ENCODE data around the gene ARFGAP3.

ARFGAP3 gene

DNA sequence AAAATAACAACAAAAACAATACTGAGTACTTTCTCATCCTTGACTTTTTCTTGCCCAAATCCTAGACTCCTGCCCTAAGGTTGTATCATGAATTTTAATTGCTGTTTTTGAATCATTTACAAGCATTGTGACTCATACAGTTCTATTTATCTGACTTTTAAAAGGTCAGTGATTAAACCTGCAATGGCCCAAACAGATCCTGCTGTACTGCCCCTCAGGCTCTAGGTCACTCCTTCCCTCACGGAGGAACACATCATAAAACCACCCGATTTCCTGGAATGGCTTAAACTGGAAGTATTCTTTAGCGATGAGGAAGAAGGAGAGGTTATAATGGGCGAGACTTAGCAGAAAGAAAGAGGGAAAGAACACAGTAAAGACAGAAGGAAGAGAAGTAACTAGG, 12.3 kb downstream of the ARFGAP3 start:
- Histone ChIP-seq H3K27me3 (replicated peaks in 2 of 5; ENCODE audit: control insufficient read depth in 4 of 5, insufficient read depth in 5 of 5, low read length in 4 of 5) (no peaks in the 10 kb centered on the region), H3K27ac (ENCODE audit: insufficient read depth in 1 of 2, low read depth in 1 of 2, low read length in 2 of 2, poor library complexity in 1 of 2, severe bottlenecking in 2 of 2) (no peak overlapping the region), H3K4me3 (ENCODE audit: control insufficient read depth in 1 of 7, extremely low read depth in 1 of 7, insufficient read depth in 4 of 7, low read depth in 2 of 7, low read length in 6 of 7) (no peak overlapping the region), H3K4me1 (ENCODE audit: control extremely low read depth in 1 of 4, control insufficient read depth in 4 of 4, insufficient read depth in 4 of 4, low read length in 3 of 4) (peaks cover 0 to 15% (median 7%) of the 10 kb centered on the region in 4 experiments), H3K9me3 (ENCODE audit: control extremely low read depth in 1 of 5, control insufficient read depth in 4 of 5, insufficient read depth in 2 of 5, low read depth in 1 of 5, low read length in 4 of 5) (no peaks in the 10 kb centered on the region), H3K36me3 (ENCODE audit: control insufficient read depth in 4 of 4, insufficient read depth in 4 of 4, low read length in 3 of 4) (peaks cover 3 to 28% (median 25%) of the 10 kb centered on the region in 4 experiments)
- ChIA-PET POLR2A (interaction anchor here (0.6 kb wide), 1 partner anchor 15 kb away, joined by 5 read pairs; no protein-coding TSS in a partner anchor), CTCF (interaction anchor here (1.0 to 1.7 kb wide), 3 partner anchors 11 to 129 kb away, joined by 3 to 5 read pairs (median 4); no protein-coding TSS in a partner anchor)
- WGBS (ENCODE audit: insufficient coverage): 95% methylated on average over 3 of the region's 4 CpGs
- DNase-seq: no peak

DNA sequence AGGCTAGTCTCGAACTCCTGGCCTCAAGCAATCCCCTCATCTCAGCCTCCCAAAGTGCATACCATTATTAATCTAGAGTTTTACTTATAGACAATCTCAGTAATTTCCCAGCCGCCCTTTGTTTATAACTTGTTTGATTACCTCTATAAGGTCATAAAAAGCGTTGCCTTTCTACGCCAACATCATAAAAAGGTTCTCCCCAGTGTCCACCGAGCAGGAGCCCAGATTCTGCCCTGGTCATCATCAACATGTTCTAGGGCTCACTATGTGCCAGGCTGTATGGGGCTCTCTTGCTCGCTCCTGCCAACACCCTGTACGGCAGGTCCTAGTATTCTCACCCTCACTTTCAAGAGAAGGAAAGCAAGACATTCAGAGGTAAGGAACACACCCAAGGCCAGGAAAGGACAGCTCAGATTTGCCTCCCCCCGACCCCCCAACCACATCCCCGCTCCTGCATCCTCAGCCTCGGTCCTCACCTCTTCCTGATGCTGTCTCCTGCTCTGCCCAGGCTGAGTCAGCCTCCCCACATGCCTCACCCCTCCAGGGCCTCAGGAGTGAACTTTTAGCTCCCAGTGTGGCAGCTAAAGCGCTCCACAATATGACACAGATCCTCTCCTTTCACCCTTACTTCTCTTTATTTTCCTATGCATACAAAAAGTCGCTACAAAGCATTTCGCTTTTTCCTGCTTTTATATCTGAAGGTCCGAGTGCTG, 14.3 kb downstream of the ARFGAP3 start:
- H3K27ac ChIP-seq (ENCODE audit: insufficient read depth in 1 of 2, low read depth in 1 of 2, low read length in 2 of 2, poor library complexity in 1 of 2, severe bottlenecking in 2 of 2): no peak overlapping the region
- H3K27me3 ChIP-seq (replicated peaks in 2 of 5; ENCODE audit: control insufficient read depth in 4 of 5, insufficient read depth in 5 of 5, low read length in 4 of 5): no peaks in the 10 kb centered on the region
- no peak overlapping the region for H3K4me3 ChIP-seq (ENCODE audit: control insufficient read depth in 1 of 7, extremely low read depth in 1 of 7, insufficient read depth in 4 of 7, low read depth in 2 of 7, low read length in 6 of 7)
- 80% methylated on average over 14 of the region's 14 CpGs for whole genome bisulfite sequencing (ENCODE audit: insufficient coverage)
- H3K4me1 ChIP-seq (ENCODE audit: control extremely low read depth in 1 of 4, control insufficient read depth in 4 of 4, insufficient read depth in 4 of 4, low read length in 3 of 4): peaks cover 0 to 15% (median 7%) of the 10 kb centered on the region in 4 experiments
- ChIA-PET POLR2A (no interaction called here), CTCF (interaction anchor here (1.0 to 1.4 kb wide), 2 partner anchors 22 to 26 kb away, joined by 3 read pairs; no protein-coding TSS in a partner anchor)
- H3K36me3 ChIP-seq (ENCODE audit: control insufficient read depth in 4 of 4, insufficient read depth in 4 of 4, low read length in 3 of 4): peaks cover 3 to 29% (median 27%) of the 10 kb centered on the region in 4 experiments
- no peak for DNase-seq
- no peaks in the 10 kb centered on the region for H3K9me3 ChIP-seq (ENCODE audit: control extremely low read depth in 1 of 5, control insufficient read depth in 4 of 5, insufficient read depth in 2 of 5, low read depth in 1 of 5, low read length in 4 of 5)

DNA sequence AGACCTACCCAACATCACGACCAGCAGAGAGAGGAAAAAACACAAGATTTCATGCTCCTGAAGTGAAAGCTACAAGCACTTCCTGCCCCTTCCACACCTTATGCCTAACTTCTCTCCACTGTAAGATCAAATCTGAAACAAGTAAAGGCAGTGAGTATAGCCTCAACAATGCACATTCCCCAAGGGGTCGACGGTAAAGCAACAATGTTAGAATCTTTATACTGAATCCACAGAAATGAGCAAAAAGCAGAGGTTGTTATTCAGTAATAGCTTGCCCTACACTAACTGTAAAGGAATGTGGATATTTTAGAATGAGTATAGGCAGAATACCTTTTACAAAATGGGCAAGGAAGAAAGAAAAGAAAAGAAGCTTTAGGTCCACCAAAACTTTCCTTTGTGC, 15.6 kb downstream of the ARFGAP3 start:
- Histone ChIP-seq H3K4me3 (ENCODE audit: control insufficient read depth in 1 of 7, extremely low read depth in 1 of 7, insufficient read depth in 4 of 7, low read depth in 2 of 7, low read length in 6 of 7) (no peak overlapping the region), H3K27me3 (replicated peaks in 2 of 5; ENCODE audit: control insufficient read depth in 4 of 5, insufficient read depth in 5 of 5, low read length in 4 of 5) (no peaks in the 10 kb centered on the region), H3K27ac (ENCODE audit: insufficient read depth in 1 of 2, low read depth in 1 of 2, low read length in 2 of 2, poor library complexity in 1 of 2, severe bottlenecking in 2 of 2) (no peak overlapping the region), H3K4me1 (ENCODE audit: control extremely low read depth in 1 of 4, control insufficient read depth in 4 of 4, insufficient read depth in 4 of 4, low read length in 3 of 4) (peaks cover 0 to 15% (median 7%) of the 10 kb centered on the region in 4 experiments), H3K9me3 (ENCODE audit: control extremely low read depth in 1 of 5, control insufficient read depth in 4 of 5, insufficient read depth in 2 of 5, low read depth in 1 of 5, low read length in 4 of 5) (no peaks in the 10 kb centered on the region), H3K36me3 (ENCODE audit: control insufficient read depth in 4 of 4, insufficient read depth in 4 of 4, low read length in 3 of 4) (peaks cover 3 to 31% (median 27%) of the 10 kb centered on the region in 4 experiments)
- DNase-seq: no peak
- POLR2A ChIA-PET: interaction anchor here (0.6 to 0.7 kb wide), 2 partner anchors 57 to 302 kb away, joined by 3 to 4 read pairs; no protein-coding TSS in a partner anchor
- 86% methylated on average over 1 of the region's 3 CpGs for WGBS (ENCODE audit: insufficient coverage)
- CTCF ChIA-PET: interaction anchor here (0.7 to 1.3 kb wide), 2 partner anchors 8 to 9 kb away, joined by 3 read pairs; no protein-coding TSS in a partner anchor

DNA sequence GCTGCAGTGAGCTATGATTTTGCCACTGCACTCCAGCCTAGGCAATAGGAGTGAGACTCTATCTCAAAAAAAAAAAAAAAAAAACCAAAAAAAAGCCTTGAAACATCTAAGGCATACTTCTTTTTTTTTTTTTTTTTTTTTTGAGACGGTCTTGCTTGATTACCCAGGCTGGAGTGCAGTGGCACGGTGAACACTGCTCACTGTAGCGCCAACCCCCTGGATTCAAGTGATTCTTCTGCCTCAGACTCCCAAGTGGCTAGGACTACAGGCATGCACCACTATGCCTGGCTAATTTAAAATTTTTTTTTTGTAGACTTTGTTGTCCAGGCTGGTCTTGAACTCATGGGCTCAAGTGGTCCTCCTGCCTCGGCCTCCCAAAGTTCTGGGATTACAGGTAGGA, 19.5 kb downstream of the ARFGAP3 start:
- CTCF ChIA-PET: no interaction called here
- Histone ChIP-seq H3K4me3 (ENCODE audit: control insufficient read depth in 1 of 7, extremely low read depth in 1 of 7, insufficient read depth in 4 of 7, low read depth in 2 of 7, low read length in 6 of 7) (no peak overlapping the region), H3K27ac (ENCODE audit: insufficient read depth in 1 of 2, low read depth in 1 of 2, low read length in 2 of 2, poor library complexity in 1 of 2, severe bottlenecking in 2 of 2) (no peak overlapping the region), H3K4me1 (ENCODE audit: control extremely low read depth in 1 of 4, control insufficient read depth in 4 of 4, insufficient read depth in 4 of 4, low read length in 3 of 4) (peaks cover 0 to 3% (median 0%) of the 10 kb centered on the region in 4 experiments), H3K9me3 (ENCODE audit: control extremely low read depth in 1 of 5, control insufficient read depth in 4 of 5, insufficient read depth in 2 of 5, low read depth in 1 of 5, low read length in 4 of 5) (no peaks in the 10 kb centered on the region), H3K27me3 (replicated peaks in 2 of 5; ENCODE audit: control insufficient read depth in 4 of 5, insufficient read depth in 5 of 5, low read length in 4 of 5) (no peaks in the 10 kb centered on the region), H3K36me3 (ENCODE audit: control insufficient read depth in 4 of 4, insufficient read depth in 4 of 4, low read length in 3 of 4) (peaks cover 3 to 43% (median 31%) of the 10 kb centered on the region in 4 experiments)
- 100% methylated on average over 3 of the region's 4 CpGs for WGBS (ENCODE audit: insufficient coverage)
- no peak for DNase-seq
- POLR2A ChIA-PET: interaction anchor here (0.6 kb wide), 1 partner anchor 17 kb away, joined by 5 read pairs; no protein-coding TSS in a partner anchor

DNA sequence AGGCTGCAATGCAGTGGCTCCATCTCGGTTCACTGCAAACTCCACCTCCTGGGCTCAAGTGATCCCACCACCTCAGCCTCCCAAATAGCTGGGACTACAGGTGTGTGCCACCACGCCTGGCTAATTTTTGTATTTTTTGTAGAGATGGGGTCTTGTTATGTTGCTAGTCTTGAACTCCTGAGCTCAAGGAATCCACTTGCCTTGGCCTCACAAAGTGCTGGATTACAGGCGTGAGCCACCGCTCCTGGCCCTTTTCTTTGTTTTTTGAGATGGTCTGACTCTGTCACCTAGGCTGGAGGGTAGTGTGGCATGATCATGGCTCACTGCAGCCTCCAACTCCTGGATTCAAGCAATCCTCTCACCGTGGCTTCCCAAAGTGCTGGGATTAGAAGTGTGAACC, 21.0 kb downstream of the ARFGAP3 start:
- Histone ChIP-seq H3K4me1 (ENCODE audit: control extremely low read depth in 1 of 4, control insufficient read depth in 4 of 4, insufficient read depth in 4 of 4, low read length in 3 of 4) (peaks cover 0 to 3% (median 0%) of the 10 kb centered on the region in 4 experiments), H3K36me3 (ENCODE audit: control insufficient read depth in 4 of 4, insufficient read depth in 4 of 4, low read length in 3 of 4) (peaks cover 3 to 48% (median 34%) of the 10 kb centered on the region in 4 experiments), H3K4me3 (ENCODE audit: control insufficient read depth in 1 of 7, extremely low read depth in 1 of 7, insufficient read depth in 4 of 7, low read depth in 2 of 7, low read length in 6 of 7) (no peak overlapping the region), H3K9me3 (ENCODE audit: control extremely low read depth in 1 of 5, control insufficient read depth in 4 of 5, insufficient read depth in 2 of 5, low read depth in 1 of 5, low read length in 4 of 5) (no peaks in the 10 kb centered on the region), H3K27me3 (replicated peaks in 2 of 5; ENCODE audit: control insufficient read depth in 4 of 5, insufficient read depth in 5 of 5, low read length in 4 of 5) (no peaks in the 10 kb centered on the region), H3K27ac (ENCODE audit: insufficient read depth in 1 of 2, low read depth in 1 of 2, low read length in 2 of 2, poor library complexity in 1 of 2, severe bottlenecking in 2 of 2) (no peak overlapping the region)
- POLR2A ChIA-PET: no interaction called here
- CTCF ChIA-PET: interaction anchor here (1.3 to 1.9 kb wide), 3 partner anchors 15 to 17 kb away, joined by 3 to 8 read pairs (median 6); no protein-coding TSS in a partner anchor
- WGBS (ENCODE audit: insufficient coverage): 100% methylated on average over 2 of the region's 5 CpGs
- no peak for DNase-seq

DNA sequence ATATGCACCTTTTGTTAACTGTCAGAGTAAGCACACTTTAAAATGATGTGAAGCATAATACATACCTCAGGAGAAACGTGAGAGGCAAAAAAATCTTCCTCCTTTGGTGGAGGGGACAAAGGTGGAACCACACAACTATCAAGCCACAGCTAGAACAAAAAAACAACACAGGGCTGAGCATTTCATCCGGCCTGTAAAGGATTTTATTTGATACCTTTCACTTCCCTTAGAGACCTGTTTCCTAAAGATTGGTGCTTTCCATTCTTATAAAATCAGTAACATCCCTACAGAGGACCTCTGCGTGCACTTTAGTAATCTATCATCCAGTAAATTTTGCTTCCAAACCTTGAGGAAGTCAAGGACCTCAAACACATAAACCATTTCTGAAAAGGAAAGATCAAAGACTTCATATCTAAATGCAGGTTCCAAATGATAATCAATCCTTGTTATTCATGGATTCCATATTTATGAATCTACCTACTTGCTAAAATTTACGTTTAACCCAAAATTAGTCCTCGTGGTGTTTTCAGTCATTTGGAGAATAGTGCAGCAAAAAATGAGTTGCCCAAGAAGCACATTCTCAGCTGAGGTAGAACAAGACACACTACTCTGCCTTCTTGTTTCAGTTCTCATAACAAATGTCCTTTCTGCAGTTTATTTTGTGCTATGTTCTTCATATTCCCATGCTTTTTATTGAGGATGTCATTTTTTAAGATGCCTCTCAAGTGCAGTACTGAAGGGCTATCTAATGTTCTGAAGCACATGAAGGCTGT, 22.7 kb downstream of the ARFGAP3 start:
- H3K9me3 ChIP-seq (ENCODE audit: control extremely low read depth in 1 of 5, control insufficient read depth in 4 of 5, insufficient read depth in 2 of 5, low read depth in 1 of 5, low read length in 4 of 5): no peaks in the 10 kb centered on the region
- no peaks in the 10 kb centered on the region for H3K27me3 ChIP-seq (replicated peaks in 2 of 5; ENCODE audit: control insufficient read depth in 4 of 5, insufficient read depth in 5 of 5, low read length in 4 of 5)
- no peaks in the 10 kb centered on the region for H3K4me1 ChIP-seq (ENCODE audit: control extremely low read depth in 1 of 4, control insufficient read depth in 4 of 4, insufficient read depth in 4 of 4, low read length in 3 of 4)
- CTCF ChIA-PET: interaction anchor here (1.2 to 1.7 kb wide), 2 partner anchors 7 to 10 kb away, joined by 3 to 4 read pairs; no protein-coding TSS in a partner anchor
- WGBS (ENCODE audit: insufficient coverage): 93% methylated on average over 4 of the region's 5 CpGs
- peaks cover 0 to 53% (median 29%) of the 10 kb centered on the region in 4 experiments for H3K36me3 ChIP-seq (ENCODE audit: control insufficient read depth in 4 of 4, insufficient read depth in 4 of 4, low read length in 3 of 4)
- POLR2A ChIA-PET: interaction anchor here (0.6 kb wide), 1 partner anchor 32 kb away, joined by 3 read pairs; no protein-coding TSS in a partner anchor
- no peak overlapping the region for H3K27ac ChIP-seq (ENCODE audit: insufficient read depth in 1 of 2, low read depth in 1 of 2, low read length in 2 of 2, poor library complexity in 1 of 2, severe bottlenecking in 2 of 2)
- no peak overlapping the region for H3K4me3 ChIP-seq (ENCODE audit: control insufficient read depth in 1 of 7, extremely low read depth in 1 of 7, insufficient read depth in 4 of 7, low read depth in 2 of 7, low read length in 6 of 7)
- no peak for DNase-seq

Data from common myeloid progenitor, CD34-positive (primary cell).